Panc1 (cell line): ENCODE results near the gene FTCDNL1. TPM values are rescaled to one million over a fixed set of nuclear protein-coding genes. Genes with fewer than 3 reads are reported as not detected.

Experiments
- ATAC-seq: fragments of 200-7000 bp; cut with Tn5 transposase; 2 replicates; pipeline ENCODE4 v1.9.1; 2020; ENCODE audit warnings: mild to moderate bottlenecking, moderate library complexity
- BruUV-seq: library from RNA; stranded (reverse); fragments of 400-500 nt; replicated peaks from 2 replicates; lab custom pipeline; 2021; lab: Mats Ljungman, UMichigan
- CTCF ChIA-PET: fragments of 300-600 bp; sonication (Branson Sonifier 250); formaldehyde crosslinking; loops from one replicate; lab custom pipeline; 2022; ENCODE audit warnings: antibody characterized with exemption; lab: Charles Lee
- POLR2A ChIA-PET: fragments of 300-600 bp; sonication (Branson Sonifier 250); formaldehyde crosslinking; loops from one replicate; lab custom pipeline; 2022; ENCODE audit warnings: antibody characterized with exemption; lab: Charles Lee
- DNase-seq: peaks from one replicate; pipeline ENCODE4 v3.0.0-alpha.2; 2010; ENCODE audit warnings: low read depth, low spot score
- H3K27ac ChIP-seq: 2 replicates; pipeline ENCODE4 v1.5.1; 2011; ENCODE audit warnings: mild to moderate bottlenecking, low read length, inconsistent platforms
- H3K27me3 ChIP-seq: fragments of 200-500 bp; sonication (Bioruptor generic); 2 replicates; pipeline ENCODE4 v1.6.0; 2014; ENCODE audit warnings: low read length, inconsistent platforms; ENCODE audit not compliant: control insufficient read depth, insufficient read depth
- H3K36me3 ChIP-seq: fragments of 200-500 bp; sonication (Bioruptor generic); 2 replicates; pipeline ENCODE4 v1.5.1; 2014; ENCODE audit warnings: inconsistent platforms, mild to moderate bottlenecking, low read length, moderate library complexity; ENCODE audit not compliant: control insufficient read depth, insufficient read depth
- H3K4me1 ChIP-seq: 2 replicates; pipeline ENCODE4 v1.5.1; 2011; ENCODE audit warnings: inconsistent platforms, mild to moderate bottlenecking, low read length, moderate library complexity; ENCODE audit not compliant: control insufficient read depth, insufficient read depth
- H3K4me3 ChIP-seq, 2 experiments: 2 replicates each; pipeline ENCODE4 v1.5.1; 2011 to 2012; ENCODE audit warnings: low read depth in 2 of 2, low read length in 2 of 2, mild to moderate bottlenecking in 2 of 2, inconsistent platforms in 1 of 2, moderate library complexity in 1 of 2
- H3K9me3 ChIP-seq: fragments of 200-500 bp; sonication (Bioruptor generic); 2 replicates; pipeline ENCODE4 v1.5.1; 2014; ENCODE audit warnings: low read depth, mild to moderate bottlenecking, inconsistent platforms, low read length, moderate library complexity; ENCODE audit not compliant: control insufficient read depth, insufficient read depth
- CTCF ChIP-seq: fragments of 450-650 bp; IDR thresholded peaks from 2 replicates; pipeline ENCODE4 v1.5.1; 2017; ENCODE audit warnings: mild to moderate bottlenecking
- SIN3A ChIP-seq: IDR thresholded peaks from 2 replicates; pipeline ENCODE4 v1.6.1; 2012; ENCODE audit warnings: low read depth, mild to moderate bottlenecking, low read length, moderate library complexity, borderline replicate concordance; ENCODE audit not compliant: insufficient read depth
- in situ Hi-C: cut with HindIII; loops from 2 replicates; pipeline ENCODE4 v1.10.0; 2016; ENCODE audit warnings: low sequenced_read_pairs, low pct_unique_long_range_greater_than_20kb
- intact Hi-C: fragments of 100-400 bp; cut with micrococcal nuclease; formaldehyde crosslinking; loops from one replicate; pipeline ENCODE4 v1.10.0; 2022; ENCODE audit not compliant: unreplicated experiment
- total RNA-seq: library from RNA; stranded (reverse); gene quantifications from one replicate; pipeline ENCODE4 v1.2.1, GENCODE V29; 2021; ENCODE audit not compliant: unreplicated experiment

FTCDNL1 gene
- total RNA-seq, 1 experiment from 2014 or later: 2.8 TPM

GRCh38 chr2:199710551-199710950 is 140.4 kb downstream of the FTCDNL1 start:
- TF ChIP-seq CTCF (no peak), SIN3A (no peak)
- no TSS peak for BruUV-seq
- Histone ChIP-seq H3K4me3 (no peak overlapping the region), H3K36me3 (no peaks in the 10 kb centered on the region), H3K9me3 (peaks cover 10% of the 10 kb centered on the region; the same call in 1 of the 2 replicates), H3K27ac (no peak overlapping the region), H3K4me1 (no peaks in the 10 kb centered on the region), H3K27me3 (no peaks in the 10 kb centered on the region)
- no peak for DNase-seq
- in situ Hi-C loops: no loop called here
- POLR2A ChIA-PET: no interaction called here
- no peak for ATAC-seq
- intact Hi-C loops: no loop called here
- CTCF ChIA-PET: no interaction called here

Other genes with a start within 250 kb of the FTCDNL1 start
- 21.8 TPM for gene C2orf69, start 60.1 kb upstream of the FTCDNL1 start, total RNA-seq
- gene TYW5, start 104.3 kb upstream of the FTCDNL1 start, total RNA-seq: 7.1 TPM
- gene MAIP1, start 104.4 kb upstream of the FTCDNL1 start, total RNA-seq: 20.9 TPM